Ascending aorta (tissue), 2 donors: ENCODE data around the gene RELL2. TPM values are rescaled to one million over a fixed set of nuclear protein-coding genes. Genes with fewer than 3 reads are reported as not detected.

Source experiments
- DNase-seq, 2 donors: peaks; one replicate each; pipeline ENCODE4 v3.0.0-alpha.2; 2019; ENCODE audit warnings: low spot score in 2 of 2
- H3K27ac ChIP-seq, 2 donors: fragments of 200-600 bp; sonication (generic); one replicate each; pipeline ENCODE4 v1.5.1; 2016 to 2017; ENCODE audit warnings: mild to moderate bottlenecking in 1 of 2
- H3K27me3 ChIP-seq: fragments of 200-600 bp; sonication (generic); one replicate; pipeline ENCODE4 v1.5.1; 2017
- H3K36me3 ChIP-seq, 2 donors: fragments of 200-600 bp; sonication (generic); one replicate each; pipeline ENCODE4 v1.5.1; 2016
- H3K4me1 ChIP-seq, 2 donors: fragments of 200-600 bp; sonication (generic); one replicate each; pipeline ENCODE4 v1.5.1; 2016 to 2017; ENCODE audit warnings: mild to moderate bottlenecking in 1 of 2
- H3K4me3 ChIP-seq, 2 donors: fragments of 200-600 bp; sonication (generic); one replicate each; pipeline ENCODE4 v1.5.1; 2016 to 2017; ENCODE audit warnings: mild to moderate bottlenecking in 1 of 2
- H3K9me3 ChIP-seq, 2 donors: fragments of 200-600 bp; sonication (generic); one replicate each; pipeline ENCODE4 v1.5.1; 2016
- intact Hi-C: fragments of 100-400 bp; cut with DNase I; formaldehyde crosslinking; loops from one replicate; pipeline ENCODE4 v1.15.1; 2023
- total RNA-seq: library from RNA; depleted of rRNA; stranded (reverse); fragments of >200 nt; gene quantifications from one replicate; pipeline ENCODE4 v1.1.0, GENCODE V29; 2016
- TF ChIP-seq, protein P1 (sequence below), 3 experiments: fragments of 200-600 bp in 2 of 3; fragments of 450-650 bp in 1 of 3; sonication (generic) in 2 of 3; IDR thresholded peaks; one replicate each; pipeline ENCODE4 v1.5.1; 2016 to 2019; ENCODE audit warnings: antibody characterized with exemption in 3 of 3, mild to moderate bottlenecking in 1 of 3, moderate library complexity in 1 of 3

RELL2 gene
- total RNA-seq, 1 donor from 2014 or later = 1.4 TPM

DNA sequence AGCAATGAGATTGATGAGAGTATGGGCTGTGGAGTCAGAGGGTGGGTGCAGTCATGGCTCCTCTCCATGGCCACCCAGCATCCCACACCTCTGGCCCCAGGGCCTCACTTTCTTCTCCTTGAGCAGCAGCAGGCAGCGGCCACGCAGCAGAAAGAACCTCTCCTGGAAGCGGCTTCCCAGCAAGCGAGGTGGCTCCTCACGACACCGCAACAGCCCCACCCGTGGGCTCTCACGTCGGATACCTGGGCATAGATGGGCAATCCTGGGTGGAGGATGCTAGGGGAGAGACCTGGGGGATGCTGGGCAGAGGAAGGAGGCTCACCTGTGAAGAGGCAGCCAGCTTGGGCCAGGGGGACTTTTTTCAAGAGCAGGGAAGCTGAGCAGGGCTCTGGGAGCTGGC lies 19.6 kb downstream of the RELL2 start:
- Histone ChIP-seq H3K27ac (no peak overlapping the region), H3K27me3 (no peaks in the 10 kb centered on the region), H3K9me3 (no peaks in the 10 kb centered on the region), H3K4me3 (no peak overlapping the region), H3K36me3 (peaks cover 2 to 18% of the 10 kb centered on the region in 2 donors), H3K4me1 (peaks cover 0 to 4% of the 10 kb centered on the region in 2 donors)
- intact Hi-C loops = no loop called here
- DNase-seq = no peak
- TF ChIP-seq, protein P1, sequence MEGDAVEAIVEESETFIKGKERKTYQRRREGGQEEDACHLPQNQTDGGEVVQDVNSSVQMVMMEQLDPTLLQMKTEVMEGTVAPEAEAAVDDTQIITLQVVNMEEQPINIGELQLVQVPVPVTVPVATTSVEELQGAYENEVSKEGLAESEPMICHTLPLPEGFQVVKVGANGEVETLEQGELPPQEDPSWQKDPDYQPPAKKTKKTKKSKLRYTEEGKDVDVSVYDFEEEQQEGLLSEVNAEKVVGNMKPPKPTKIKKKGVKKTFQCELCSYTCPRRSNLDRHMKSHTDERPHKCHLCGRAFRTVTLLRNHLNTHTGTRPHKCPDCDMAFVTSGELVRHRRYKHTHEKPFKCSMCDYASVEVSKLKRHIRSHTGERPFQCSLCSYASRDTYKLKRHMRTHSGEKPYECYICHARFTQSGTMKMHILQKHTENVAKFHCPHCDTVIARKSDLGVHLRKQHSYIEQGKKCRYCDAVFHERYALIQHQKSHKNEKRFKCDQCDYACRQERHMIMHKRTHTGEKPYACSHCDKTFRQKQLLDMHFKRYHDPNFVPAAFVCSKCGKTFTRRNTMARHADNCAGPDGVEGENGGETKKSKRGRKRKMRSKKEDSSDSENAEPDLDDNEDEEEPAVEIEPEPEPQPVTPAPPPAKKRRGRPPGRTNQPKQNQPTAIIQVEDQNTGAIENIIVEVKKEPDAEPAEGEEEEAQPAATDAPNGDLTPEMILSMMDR (IDR thresholded peaks at IDR 0.05) = no peak

DNA sequence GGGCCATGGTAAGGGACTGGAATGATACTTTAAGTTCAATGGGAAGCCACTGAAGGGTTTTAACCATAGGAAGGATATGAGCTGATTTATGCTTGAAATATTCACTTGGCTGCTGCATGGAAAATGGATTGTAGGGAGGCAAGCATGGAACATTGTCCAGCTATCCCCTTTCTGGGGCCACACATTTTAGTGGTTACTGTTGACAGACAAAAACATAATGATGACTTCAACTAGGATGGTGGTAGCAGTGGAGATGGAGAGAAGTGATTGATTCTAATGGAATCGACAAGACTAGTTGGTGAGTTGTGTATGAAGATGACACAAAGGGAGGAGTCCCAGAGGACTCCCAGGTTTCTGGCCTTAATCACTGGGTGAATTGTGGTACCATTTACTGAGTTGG lies 20.6 kb downstream of the RELL2 start:
- Histone ChIP-seq H3K27ac (no peak overlapping the region), H3K36me3 (peaks cover 2 to 18% of the 10 kb centered on the region in 2 donors), H3K4me1 (no peaks in the 10 kb centered on the region), H3K9me3 (no peaks in the 10 kb centered on the region), H3K27me3 (no peaks in the 10 kb centered on the region), H3K4me3 (no peak overlapping the region)
- TF ChIP-seq, protein P1 (IDR thresholded peaks at IDR 0.05) = no peak
- intact Hi-C loops = no loop called here
- DNase-seq = no peak

DNA sequence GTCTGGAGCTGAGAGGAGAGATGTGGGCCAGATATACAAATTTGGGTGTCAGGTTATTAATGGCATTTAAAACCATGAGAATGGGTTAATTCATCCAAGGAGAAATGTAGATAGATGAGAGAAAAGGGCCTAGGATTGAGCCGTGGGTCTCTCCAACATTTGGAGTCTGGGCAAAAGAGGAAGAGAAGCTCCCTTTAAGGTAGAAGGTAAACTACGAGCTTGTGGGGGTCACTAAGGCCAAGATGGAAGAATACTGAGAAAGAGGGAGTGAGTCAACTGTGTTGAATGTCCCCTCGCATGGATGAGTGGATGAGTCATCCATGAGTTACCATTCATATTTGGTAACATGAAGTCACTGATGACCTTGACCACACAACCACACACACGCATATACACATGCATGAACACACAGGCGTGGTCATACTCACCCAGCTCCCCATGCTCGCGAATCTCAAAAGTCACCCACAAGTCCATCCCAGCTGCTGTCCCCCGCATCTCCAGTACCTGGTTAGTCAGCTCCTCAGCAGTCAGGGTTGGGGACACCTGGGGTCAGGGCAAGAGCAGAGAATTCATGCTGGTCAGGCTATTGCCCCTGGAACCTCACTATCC lies 21.2 kb downstream of the RELL2 start:
- intact Hi-C loops = no loop called here
- H3K4me1 ChIP-seq = no peaks in the 10 kb centered on the region
- TF ChIP-seq, protein P1 (IDR thresholded peaks at IDR 0.05) = no peak
- H3K27me3 ChIP-seq = no peaks in the 10 kb centered on the region
- no peak overlapping the region for H3K27ac ChIP-seq
- no peak overlapping the region for H3K4me3 ChIP-seq
- no peak for DNase-seq
- H3K36me3 ChIP-seq = peaks cover 2 to 18% of the 10 kb centered on the region in 2 donors
- no peaks in the 10 kb centered on the region for H3K9me3 ChIP-seq

DNA sequence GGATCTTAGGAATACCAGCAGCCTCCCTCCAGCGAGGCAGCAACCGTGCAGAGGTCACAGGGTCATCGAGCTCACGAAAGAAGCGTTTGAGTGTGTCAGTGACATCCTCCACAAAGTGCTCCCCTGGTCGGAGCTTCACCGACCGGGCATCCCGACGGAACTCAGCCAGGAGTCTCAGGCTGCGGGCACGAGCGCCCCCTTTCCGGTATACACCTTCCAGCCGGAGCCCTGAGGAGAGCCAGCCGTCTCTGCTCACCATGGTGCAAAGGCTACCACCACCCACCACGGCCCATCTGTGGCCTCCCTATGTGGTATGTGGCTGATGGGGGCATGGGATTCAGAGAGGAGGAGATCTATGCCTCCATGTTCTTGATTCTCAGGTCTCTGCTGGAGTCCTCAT lies 25.2 kb downstream of the RELL2 start:
- TF ChIP-seq, protein P1 (IDR thresholded peaks at IDR 0.05) = no peak
- no peaks in the 10 kb centered on the region for H3K27me3 ChIP-seq
- no peak overlapping the region for H3K27ac ChIP-seq
- H3K9me3 ChIP-seq = no peaks in the 10 kb centered on the region
- H3K4me3 ChIP-seq = no peak overlapping the region
- DNase-seq = no peak
- peaks cover 2 to 13% of the 10 kb centered on the region in 2 donors for H3K36me3 ChIP-seq
- intact Hi-C loops = no loop called here
- H3K4me1 ChIP-seq = no peaks in the 10 kb centered on the region

DNA sequence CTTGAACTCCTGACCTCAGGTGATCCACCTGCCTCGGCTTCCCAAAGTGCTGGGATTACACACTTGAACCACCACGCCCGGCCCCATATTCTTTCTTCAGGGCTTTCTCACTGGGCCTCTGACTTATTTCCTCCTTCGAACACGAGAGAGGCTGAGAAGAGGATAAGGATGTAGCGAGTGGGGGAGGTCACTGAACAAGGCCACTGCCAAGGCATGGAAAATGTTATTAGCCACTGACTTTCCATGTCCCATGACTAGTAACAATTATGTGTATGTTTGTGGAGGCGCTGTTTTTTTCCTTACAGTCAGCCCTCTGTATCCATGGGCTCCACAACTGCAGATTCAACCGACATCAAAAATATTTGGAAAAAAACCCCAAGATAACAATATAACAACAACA lies 26.7 kb downstream of the RELL2 start:
- intact Hi-C loops = no loop called here
- TF ChIP-seq, protein P1 (IDR thresholded peaks at IDR 0.05) = no peak
- DNase-seq = no peak
- Histone ChIP-seq H3K4me1 (no peaks in the 10 kb centered on the region), H3K27me3 (no peaks in the 10 kb centered on the region), H3K4me3 (no peak overlapping the region), H3K9me3 (no peaks in the 10 kb centered on the region), H3K27ac (no peak overlapping the region), H3K36me3 (peaks cover 0 to 7% of the 10 kb centered on the region in 2 donors)
